HG02943 (cell line): ENCODE data around the gene MTREX.

Experiments used
- ATAC-seq: cut with Tn5 transposase; IDR thresholded peaks from one replicate; pipeline ENCODE4 v1.9.1; 2021; ENCODE audit warnings: mild to moderate bottlenecking, low read depth, moderate library complexity; ENCODE audit not compliant: unreplicated experiment

MTREX gene

DNA sequence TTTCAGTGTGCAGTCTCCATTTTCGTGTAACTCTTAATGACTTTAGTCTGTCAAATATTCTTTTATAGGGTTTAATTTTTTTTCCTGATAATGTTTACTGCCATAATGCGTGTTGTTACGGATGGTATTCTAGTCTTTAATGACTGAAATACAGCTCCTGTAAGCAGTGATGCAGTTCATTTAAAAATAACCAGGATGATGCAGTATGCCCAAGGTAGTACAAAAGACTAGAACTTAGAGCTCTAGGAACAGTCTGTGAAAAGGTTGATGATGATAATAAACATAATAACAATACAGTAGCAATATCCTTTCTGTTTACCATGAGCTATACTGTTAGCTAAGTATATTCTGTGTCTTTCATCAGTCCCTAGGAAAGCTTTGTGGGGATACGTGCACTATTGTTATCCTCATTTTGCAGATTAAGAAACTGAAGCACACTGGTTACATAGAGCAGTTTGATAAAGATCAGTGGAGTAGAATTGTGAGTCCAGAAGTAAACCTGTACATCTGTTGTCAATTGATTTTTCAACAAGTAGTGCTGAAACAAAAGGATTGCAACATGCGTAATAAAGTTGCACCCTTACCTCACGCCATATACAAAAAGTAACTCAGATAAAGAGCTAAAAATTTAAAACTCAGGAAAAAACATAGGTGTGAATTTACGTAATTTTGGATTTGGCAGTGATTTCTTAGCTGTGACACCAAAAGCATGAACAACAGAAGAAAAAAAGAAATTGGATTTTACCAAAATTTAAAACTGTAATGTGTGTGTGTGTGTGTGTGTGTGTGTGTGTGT is 64.5 kb downstream of the MTREX start:
- no peak for ATAC-seq

GRCh38 chr5:55377810-55378209 is 70.0 kb downstream of the MTREX start:
- ATAC-seq: no peak

DNA sequence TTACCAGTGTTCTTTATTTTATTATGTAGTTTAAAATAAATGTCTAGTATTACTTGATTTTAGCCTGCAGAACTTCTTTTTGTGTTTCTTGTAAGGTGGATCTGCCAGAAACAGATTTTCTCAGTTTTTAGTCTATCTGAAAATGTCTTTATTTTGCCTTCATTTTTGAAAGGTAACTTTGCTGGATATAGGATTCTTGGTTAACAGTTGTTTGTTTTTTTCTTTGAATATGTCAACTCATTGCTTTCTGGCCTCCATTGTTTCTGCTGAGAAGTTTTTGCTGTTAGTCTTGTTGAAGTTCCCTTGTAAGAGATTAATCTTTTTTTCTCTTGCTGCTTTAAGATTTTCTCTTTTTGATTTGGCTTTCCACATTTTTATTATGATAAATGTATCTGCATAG is 75.5 kb downstream of the MTREX start:
- ATAC-seq: no peak

GRCh38 chr5:55384072-55384471 is 76.3 kb downstream of the MTREX start:
- ATAC-seq: no peak

- no peak for ATAC-seq
Measured at GRCh38 chr5:55385227-55385626, 77.4 kb downstream of the MTREX start.

GRCh38 chr5:55385846-55386245 is 78.1 kb downstream of the MTREX start:
- no peak for ATAC-seq

DNA sequence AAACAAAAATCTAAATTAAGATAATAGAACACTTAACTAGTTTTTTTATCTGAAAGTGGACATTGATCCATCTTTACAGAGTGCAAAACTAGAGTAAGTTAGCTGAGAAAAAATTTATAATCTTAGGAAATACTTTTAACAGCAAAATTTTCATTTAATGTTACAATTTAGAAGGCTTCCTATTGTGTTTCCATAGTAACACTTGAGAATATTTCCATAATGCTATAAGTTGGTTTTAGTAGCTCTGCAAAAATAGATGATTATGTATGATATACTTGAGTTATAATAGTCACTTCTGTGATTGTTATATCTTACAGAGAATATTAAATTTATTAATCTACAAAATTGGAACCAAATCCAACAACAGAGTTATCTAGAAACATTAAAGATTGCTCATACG is 78.6 kb downstream of the MTREX start:
- ATAC-seq: no peak

GRCh38 chr5:55387865-55388264 is 80.1 kb downstream of the MTREX start:
- no peak for ATAC-seq

DNA sequence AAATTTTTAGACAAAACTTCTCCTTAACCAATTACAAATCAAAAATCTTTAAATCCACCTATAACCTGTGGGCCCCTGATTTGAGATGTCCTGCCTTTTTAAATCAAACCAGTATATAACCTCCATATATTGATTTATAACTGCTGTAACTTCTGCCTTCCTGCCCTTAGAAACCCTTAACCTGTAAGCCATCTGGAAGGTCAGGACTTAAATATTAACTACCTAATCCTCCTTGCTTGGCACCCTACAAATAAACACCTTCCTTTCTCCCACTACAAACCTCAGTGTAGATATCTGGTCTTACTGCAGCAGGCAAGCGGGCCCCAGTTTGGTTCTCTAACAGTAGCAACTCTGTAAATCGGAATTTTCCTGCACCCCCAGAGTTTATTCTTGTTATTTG is 83.9 kb downstream of the MTREX start:
- ATAC-seq: no peak

- ATAC-seq: no peak
Measured at GRCh38 chr5:55392669-55393068, 84.9 kb downstream of the MTREX start.

- ATAC-seq: no peak
Measured at GRCh38 chr5:55393501-55394175, 85.8 kb downstream of the MTREX start.

DNA sequence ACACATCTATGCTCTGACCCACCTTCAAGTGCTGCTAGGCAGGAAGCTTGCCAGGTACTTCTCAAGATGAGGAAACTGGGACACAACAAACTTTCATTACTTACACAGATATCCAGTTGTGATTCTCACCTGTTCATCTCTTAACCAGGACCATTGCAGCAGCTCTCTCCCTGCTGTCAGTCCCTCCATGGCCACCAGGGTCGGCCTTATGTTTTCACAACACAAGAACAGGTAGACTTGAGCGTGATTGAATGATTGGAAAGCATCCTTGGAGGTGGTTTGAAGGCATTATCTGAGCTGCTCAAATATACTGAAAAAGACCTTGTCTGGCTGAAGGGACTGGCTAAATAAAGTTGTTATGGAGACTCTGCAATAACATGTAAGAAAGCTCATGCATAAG is 94.4 kb downstream of the MTREX start:
- no peak for ATAC-seq

- no peak for ATAC-seq
Measured at GRCh38 chr5:55406292-55406691, 98.5 kb downstream of the MTREX start.

- no peak for ATAC-seq
Measured at GRCh38 chr5:55407059-55407684, 99.4 kb downstream of the MTREX start.

DNA sequence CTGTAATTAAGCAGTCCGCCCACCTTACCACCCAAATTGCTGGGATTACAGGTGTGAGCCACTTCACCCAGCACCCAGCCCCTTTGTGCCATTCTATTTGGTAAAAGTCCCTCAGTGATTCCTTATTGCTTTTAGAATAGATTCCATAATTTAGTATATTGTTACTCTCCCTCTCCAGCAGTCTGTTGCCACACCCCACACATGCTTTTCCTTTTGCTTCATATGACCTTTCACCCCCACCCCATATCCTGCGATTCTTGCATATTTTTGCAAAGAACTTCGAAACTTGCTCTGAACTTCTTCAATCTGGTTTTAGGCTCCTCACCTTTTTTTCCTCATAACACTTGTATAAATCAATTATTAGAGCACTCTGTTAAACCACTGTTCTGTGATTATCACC is 100.2 kb downstream of the MTREX start:
- ATAC-seq: no peak

- ATAC-seq: no peak
Measured at GRCh38 chr5:55409775-55410174, 102.0 kb downstream of the MTREX start.

GRCh38 chr5:55410845-55411244 is 103.1 kb downstream of the MTREX start:
- ATAC-seq: no peak

DNA sequence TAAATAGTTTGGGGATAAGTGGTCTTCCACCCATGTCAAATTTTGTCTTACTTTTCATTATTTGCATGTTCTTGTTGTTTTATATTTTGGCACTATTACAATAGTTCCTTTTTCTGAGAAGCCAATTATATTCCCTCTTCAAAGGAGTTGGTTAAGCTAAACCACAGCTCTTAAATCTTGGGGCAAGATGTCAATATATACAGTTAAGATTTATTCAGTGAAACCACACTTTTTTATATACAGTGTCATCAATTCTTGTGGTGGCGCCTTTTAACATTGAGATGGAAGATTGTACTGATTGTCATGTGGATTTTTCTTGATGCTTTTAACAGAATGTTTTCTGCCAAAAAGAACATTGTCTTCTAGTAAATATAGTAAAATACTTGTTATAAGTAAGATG is 104.1 kb downstream of the MTREX start:
- ATAC-seq: no peak

DNA sequence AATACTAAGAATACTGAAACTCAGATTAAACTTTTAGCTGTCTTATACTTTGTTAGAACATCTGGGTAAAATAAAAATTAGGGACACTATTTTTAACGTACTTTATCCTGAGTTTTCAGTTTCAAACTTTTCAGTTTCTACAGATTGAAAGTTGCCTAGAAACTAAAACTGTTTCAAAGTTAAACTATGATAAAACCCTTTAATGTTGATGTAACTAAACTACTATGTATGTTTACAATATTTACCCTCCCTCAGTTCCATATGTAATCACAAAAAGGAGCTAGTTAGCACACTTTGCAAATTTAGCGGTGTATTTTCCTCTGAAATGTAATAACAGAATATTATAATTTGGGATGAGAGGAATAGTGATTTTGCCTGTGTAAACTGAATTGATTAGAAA is 105.9 kb downstream of the MTREX start:
- ATAC-seq: no peak

DNA sequence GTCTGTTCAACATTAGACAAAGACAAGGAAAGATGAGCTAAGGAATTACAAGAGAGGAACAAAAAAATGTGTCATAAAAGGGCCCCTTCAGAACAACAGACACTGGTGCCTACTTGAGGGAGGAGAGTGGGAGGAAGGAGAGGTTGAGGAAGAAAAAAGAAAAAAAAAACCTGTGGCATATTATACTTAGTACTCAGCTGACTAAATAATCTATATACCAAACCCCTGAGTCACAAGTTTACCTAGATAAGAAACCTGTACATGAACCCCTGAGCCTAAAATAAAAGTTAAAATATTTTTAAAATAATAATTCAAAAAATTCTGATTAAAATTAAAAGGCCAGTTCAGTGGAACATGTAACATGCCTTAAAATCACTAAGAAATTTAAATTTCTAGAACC is 107.3 kb downstream of the MTREX start:
- no peak for ATAC-seq

- no peak for ATAC-seq
Measured at GRCh38 chr5:55416306-55416705, 108.5 kb downstream of the MTREX start.
